H1 (cell line): Measurements from ENCODE around the gene ATP6AP1. TPM values are rescaled to one million over a fixed set of nuclear protein-coding genes. Genes with fewer than 3 reads are reported as not detected.
A peak's percentile ranks its signal among the peaks of the same experiment; 100 is the strongest.

Experiments
- CTCF ChIA-PET: fragments of 300-600 bp; sonication (Branson Sonifier 250); formaldehyde crosslinking; loops from one replicate; lab custom pipeline; 2021; ENCODE audit not compliant: partially characterized antibody; lab: Charles Lee
- POLR2A ChIA-PET: fragments of 300-600 bp; sonication (Branson Sonifier 250); formaldehyde crosslinking; loops from one replicate; lab custom pipeline; 2021; ENCODE audit warnings: inconsistent platforms; ENCODE audit not compliant: partially characterized antibody; lab: Charles Lee
- DNase-seq, 2 experiments: peaks; one replicate each; pipeline versions ENCODE4 v3.0.0 to v3.0.0-alpha.2; 2010 to 2022; ENCODE audit warnings: low spot score in 2 of 2, low read depth in 1 of 2, mixed read lengths in 1 of 2
- FAIRE-seq: peaks from 2 replicates; lab custom pipeline; 2011; peaks lifted over from hg19 to GRCh38; lab: Jason Lieb, UNC
- H2AFZ ChIP-seq: 2 replicates; pipeline ENCODE4 v1.8.1; 2012; ENCODE audit warnings: low read length, inconsistent platforms
- H2AK5ac ChIP-seq: 2 replicates; pipeline ENCODE4 v1.6.1; 2013; ENCODE audit warnings: low read depth, low read length
- H2BK120ac ChIP-seq: replicated peaks from 2 replicates; pipeline ENCODE3; 2013; ENCODE audit warnings: low read depth, low read length, inconsistent platforms
- H2BK12ac ChIP-seq: 2 replicates; pipeline ENCODE4 v1.6.1; 2013; ENCODE audit warnings: low read depth, low read length
- H2BK15ac ChIP-seq: 2 replicates; pipeline ENCODE4 v1.6.1; 2013; ENCODE audit warnings: low read length
- H2BK20ac ChIP-seq: 2 replicates; pipeline ENCODE4 v1.6.1; 2013; ENCODE audit warnings: low read length
- H2BK5ac ChIP-seq: 2 replicates; pipeline ENCODE4 v1.6.1; 2013; ENCODE audit warnings: low read depth, low read length
- H3K14ac ChIP-seq: 2 replicates; pipeline ENCODE4 v1.6.1; 2013; ENCODE audit warnings: inconsistent platforms; ENCODE audit not compliant: insufficient read length
- H3K18ac ChIP-seq: 2 replicates; pipeline ENCODE4 v1.6.1; 2013; ENCODE audit warnings: low read length; ENCODE audit errors: extremely low read depth
- H3K23ac ChIP-seq: 2 replicates; pipeline ENCODE4 v1.6.1; 2013; ENCODE audit warnings: inconsistent platforms; ENCODE audit not compliant: insufficient read length
- H3K23me2 ChIP-seq: 2 replicates; pipeline ENCODE4 v1.6.1; 2013; ENCODE audit warnings: low read depth, low read length
- H3K27ac ChIP-seq: 2 replicates; pipeline ENCODE4 v1.6.1; 2011; ENCODE audit warnings: low read depth, low read length, inconsistent platforms
- H3K27me3 ChIP-seq, 4 experiments: replicated peaks in 1 of 4; 1 replicate in 1 of 4; 2 replicates in 3 of 4; pipeline versions ENCODE4 v1.6.1 to v1.8.1; 2011 to 2013; ENCODE audit warnings: low read length in 3 of 4, mild to moderate bottlenecking in 3 of 4, inconsistent platforms in 2 of 4, mixed read lengths in 2 of 4, moderate library complexity in 1 of 4; ENCODE audit not compliant: control insufficient read depth in 3 of 4, insufficient read depth in 3 of 4; ENCODE audit errors: extremely low read depth in 1 of 4
- H3K36me3 ChIP-seq, 4 experiments: 2 replicates each; pipeline versions ENCODE4 v1.6.1 to v1.8.1; 2011 to 2013; ENCODE audit warnings: mild to moderate bottlenecking in 4 of 4, low read length in 3 of 4, moderate library complexity in 2 of 4, control low read depth in 1 of 4, inconsistent platforms in 1 of 4; ENCODE audit not compliant: insufficient read depth in 4 of 4, control insufficient read depth in 2 of 4
- H3K4ac ChIP-seq: replicated peaks from 2 replicates; pipeline ENCODE3; 2013; ENCODE audit warnings: low read length, low read depth, mixed read lengths, inconsistent platforms; ENCODE audit not compliant: insufficient read length
- H3K4me1 ChIP-seq, 4 experiments: replicated peaks in 1 of 4; 1 replicate in 1 of 4; 2 replicates in 3 of 4; pipeline versions ENCODE4 v1.6.1 to v1.8.1; 2011 to 2013; ENCODE audit warnings: low read length in 3 of 4, inconsistent platforms in 2 of 4, mixed read lengths in 1 of 4; ENCODE audit not compliant: insufficient read depth in 4 of 4, control insufficient read depth in 3 of 4
- H3K4me2 ChIP-seq, 2 experiments: 2 replicates each; pipeline versions ENCODE4 v1.6.1 to v1.8.1; 2011 to 2013; ENCODE audit warnings: low read depth in 2 of 2, low read length in 2 of 2, control low read depth in 1 of 2, inconsistent platforms in 1 of 2, mild to moderate bottlenecking in 1 of 2; ENCODE audit not compliant: insufficient read depth in 1 of 2
- H3K4me3 ChIP-seq, 4 experiments: fragments of 200-600, 300-600 bp in 1 of 4; sonication (generic), shearing (Covaris generic), sonication (Bioruptor Twin) in 1 of 4; 2 replicates each; pipeline versions ENCODE4 v1.5.1 to v1.8.1; 2011 to 2016; ENCODE audit warnings: low read length in 4 of 4, low read depth in 3 of 4, control low read depth in 2 of 4, inconsistent platforms in 2 of 4, mild to moderate bottlenecking in 2 of 4, mixed read lengths in 1 of 4, moderate library complexity in 1 of 4; ENCODE audit not compliant: insufficient read depth in 2 of 4; ENCODE audit errors: extremely low read depth in 1 of 4
- H3K56ac ChIP-seq: replicated peaks from 2 replicates; pipeline ENCODE3; 2013; ENCODE audit warnings: low read depth, mild to moderate bottlenecking, mixed read lengths, low read length, inconsistent platforms; ENCODE audit not compliant: insufficient read length
- H3K79me1 ChIP-seq: 2 replicates; pipeline ENCODE4 v1.6.1; 2013; ENCODE audit warnings: low read depth, low read length, control low read depth
- H3K79me2 ChIP-seq, 2 experiments: 2 replicates each; pipeline versions ENCODE4 v1.6.1 to v1.8.1; 2012 to 2013; ENCODE audit warnings: low read length in 2 of 2, mild to moderate bottlenecking in 2 of 2, inconsistent platforms in 1 of 2; ENCODE audit not compliant: insufficient read depth in 2 of 2, control insufficient read depth in 1 of 2
- H3K9ac ChIP-seq, 4 experiments: replicated peaks in 1 of 4; 1 replicate in 1 of 4; 2 replicates in 3 of 4; pipeline versions ENCODE4 v1.6.1 to v1.8.1; 2011 to 2013; ENCODE audit warnings: low read depth in 3 of 4, low read length in 3 of 4, control low read depth in 2 of 4, mild to moderate bottlenecking in 2 of 4, moderate library complexity in 2 of 4, inconsistent platforms in 1 of 4; ENCODE audit errors: extremely low read depth in 1 of 4
- H3K9me3 ChIP-seq, 2 experiments: 2 replicates each; pipeline versions ENCODE4 v1.6.1 to v1.8.1; 2012 to 2013; ENCODE audit warnings: mild to moderate bottlenecking in 2 of 2, moderate library complexity in 2 of 2, control low read depth in 1 of 2, inconsistent platforms in 1 of 2, low read depth in 1 of 2, low read length in 1 of 2, mixed read lengths in 1 of 2; ENCODE audit not compliant: insufficient read depth in 2 of 2
- H4K20me1 ChIP-seq, 2 experiments: replicated peaks in 1 of 2; 2 replicates each; pipeline versions ENCODE3 to v1.8.1; 2011 to 2013; ENCODE audit warnings: inconsistent platforms in 2 of 2, low read length in 2 of 2, mild to moderate bottlenecking in 1 of 2; ENCODE audit not compliant: insufficient read depth in 2 of 2, control insufficient read depth in 1 of 2
- H4K5ac ChIP-seq: 2 replicates; pipeline ENCODE4 v1.6.1; 2013; ENCODE audit warnings: low read length, low read depth, mixed read lengths, inconsistent platforms; ENCODE audit not compliant: insufficient read length
- H4K8ac ChIP-seq: 2 replicates; pipeline ENCODE4 v1.8.0; 2013; ENCODE audit warnings: mild to moderate bottlenecking, moderate library complexity, low read length, inconsistent platforms; ENCODE audit not compliant: insufficient read depth; ENCODE audit errors: extremely low read depth
- H4K91ac ChIP-seq: replicated peaks from 2 replicates; pipeline ENCODE3; 2013; ENCODE audit warnings: low read length, mixed read lengths, inconsistent platforms; ENCODE audit not compliant: insufficient read length
- CHD2 ChIP-seq: IDR thresholded peaks from 2 replicates; pipeline ENCODE4 v1.6.1; 2012; ENCODE audit warnings: low read length, improper control_type of control experiment
- CTCF ChIP-seq, 3 experiments: IDR thresholded peaks; 1 replicate in 2 of 3; 2 replicates in 1 of 3; pipeline versions ENCODE4 v1.5.1 to v1.6.1; 2011; ENCODE audit warnings: low read length in 3 of 3, mild to moderate bottlenecking in 3 of 3, inconsistent platforms in 2 of 3, low read depth in 1 of 3, moderate library complexity in 1 of 3; ENCODE audit not compliant: insufficient read depth in 1 of 3; ENCODE audit errors: control extremely low read depth in 1 of 3
- E2F6 ChIP-seq: IDR thresholded peaks from 2 replicates; pipeline ENCODE4 v1.6.1; 2012; ENCODE audit warnings: inconsistent platforms
- JUN ChIP-seq: IDR thresholded peaks from 2 replicates; pipeline ENCODE4 v1.6.1; 2011; ENCODE audit warnings: low read depth, mild to moderate bottlenecking, improper control_type of control experiment, low read length
- KDM4A ChIP-seq: IDR thresholded peaks from one replicate; pipeline ENCODE4 v1.7.1; 2012; ENCODE audit warnings: low read depth, mild to moderate bottlenecking, moderate library complexity, low read length, inconsistent platforms; ENCODE audit not compliant: severe bottlenecking
- MAX ChIP-seq: IDR thresholded peaks from 2 replicates; pipeline ENCODE4 v1.6.1; 2012; ENCODE audit warnings: inconsistent platforms
- RXRA ChIP-seq: IDR thresholded peaks from 2 replicates; pipeline ENCODE4 v1.6.1; 2011; ENCODE audit warnings: low read depth, mild to moderate bottlenecking, low read length, moderate library complexity; ENCODE audit not compliant: insufficient read depth
- USF2 ChIP-seq: IDR thresholded peaks from 2 replicates; pipeline ENCODE4 v1.6.1; 2011; ENCODE audit warnings: low read length, improper control_type of control experiment
- WGBS, 2 experiments: shearing (Covaris generic) in 1 of 2; methylation state at CpG; one replicate each; pipeline versions ENCODE4 v1.1.6 to v1.1.7; 2013 to 2015; ENCODE audit warnings: low lambda C conversion rate in 2 of 2, mixed read lengths in 2 of 2, inconsistent platforms in 1 of 2, low coverage in 1 of 2, missing lambda C conversion rate in 1 of 2; ENCODE audit not compliant: insufficient replicate concordance in 2 of 2, insufficient coverage in 1 of 2, insufficient read length in 1 of 2; ENCODE audit errors: extremely low coverage in 1 of 2, missing lambda C conversion rate in 1 of 2; 5-methylcytosine and 5-hydroxymethylcytosine counted together
- polyA plus RNA-seq, 7 experiments: library from polyadenylated mRNA; depleted of rRNA in 3 of 7; stranded (reverse) in 5 of 7; unstranded in 2 of 7; fragments of >200 nt in 5 of 7; fragments of 200-250 nt in 2 of 7; gene quantifications; 1 replicate in 5 of 7; 2 replicates in 1 of 7; 4 replicates in 1 of 7; pipeline versions ENCODE4 v1.2.1 to v1.2.3, GENCODE V29; 2011 to 2013; ENCODE audit warnings: missing spikeins in 2 of 7, mixed read lengths in 2 of 7
- total RNA-seq: library from RNA; stranded (reverse); fragmentation: NEBNext Ultra II Directional; extraction: Animal tissue kit (Norgen Biotek cat#: 25700); gene quantifications from 2 replicates; pipeline ENCODE4 v1.2.1, GENCODE V29; 2021

ATP6AP1 gene
- total and polyA plus RNA-seq, 2 of the 8 experiments (the other 6 are each of a cell fraction or from before 2014, with no cell fraction given) = 44.6 to 80.8 TPM

GRCh38 chrX:154411981-154412340 lies 16.5 kb upstream of the ATP6AP1 start:
- Histone ChIP-seq H3K4ac (peak overlapping the region; percentile 32), H3K79me1 (no peaks in the 10 kb centered on the region), H3K23ac (no peak overlapping the region), H3K4me3 (peak overlapping the region; percentile 47 to 69 (median 62)), H3K27me3 (no peaks in the 10 kb centered on the region), H3K18ac (no peak overlapping the region), H4K5ac (no peak overlapping the region), H2AK5ac (no peak overlapping the region), H4K20me1 (no peaks in the 10 kb centered on the region), H2BK20ac (no peak overlapping the region), H3K9me3 (no peaks in the 10 kb centered on the region), H3K14ac (no peak overlapping the region), H3K56ac (no peak overlapping the region), H3K9ac (peak overlapping the region in 2 of 4 experiments; percentile 13 to 23; a peak in 3 of 7 replicates), H2BK15ac (no peak overlapping the region), H3K79me2 (no peaks in the 10 kb centered on the region), H2BK5ac (no peak overlapping the region), H2BK12ac (no peak overlapping the region), H3K23me2 (no peaks in the 10 kb centered on the region), H2BK120ac (no peak overlapping the region), H3K4me2 (peak overlapping the region; percentile 44 to 65), H4K8ac (no peak overlapping the region; the same call in 1 of the 2 replicates), H3K36me3 (peaks cover 0 to 5% (median 0%) of the 10 kb centered on the region in 4 experiments; a peak in 1 of 8 replicates), H3K27ac (peak overlapping the region; percentile 1; the same call in 1 of the 2 replicates), H4K91ac (no peak overlapping the region), H2AFZ (0 out of 2 replicates have a peak overlapping the region, but pooled peaks have one; percentile 62), H3K4me1 (peaks cover 2 to 11% (median 3%) of the 10 kb centered on the region in 4 experiments; a peak in 4 of 7 replicates)
- ChIA-PET CTCF (interaction anchor here (1.1 kb wide), 1 partner anchor 29 kb away, joined by 4 read pairs; no protein-coding TSS in a partner anchor), POLR2A (interaction anchor here (0.7 to 6.4 kb wide), 5 partner anchors 9 to 46 kb away, joined by 3 to 124 read pairs (median 4); partner anchors contain the start of gene RPL10)
- WGBS, 2 experiments = 12% methylated on average over 5 of the region's 29 CpGs; no CpG with 5 or more reads in 1 of the 2 experiments
- FAIRE-seq = no peak
- DNase-seq = peak in 1 of 2 experiments; percentile 78
- no peak for TF ChIP-seq JUN
- TF ChIP-seq USF2 = 0 out of 2 replicates have a peak, but pooled peaks have one; percentile 11
- TF ChIP-seq E2F6 = 0 out of 2 replicates have a peak, but pooled peaks have one; percentile 11
- TF ChIP-seq MAX = 0 out of 2 replicates have a peak, but pooled peaks have one; percentile 35
- no peak for TF ChIP-seq CTCF (IDR thresholded peaks at IDR 0.05; ENCODE audit: control extremely low read depth in 1 of 3, insufficient read depth in 1 of 3, low read depth in 1 of 3, low read length in 3 of 3)
- TF ChIP-seq RXRA = no peak
- no peak for TF ChIP-seq CHD2
- no peak for TF ChIP-seq KDM4A
